Suppressor macrophage treated with lipopolysaccharide for 1 hour (primary cell): ENCODE measurements around the gene KRTAP12-1.
"Not testable (repeated sequence)": the region's sequence is repeated elsewhere in the genome, so short reads cannot be mapped to it uniquely, and the experiment has no call there.

ENCODE experiments used
- DNase-seq, 3 donors: peaks; one replicate each; pipeline ENCODE4 v3.0.0-alpha.2; 2020 to 2022

The KRTAP12-1 gene

GRCh38 chr21:44638506-44639330, 43.2 kb downstream of the KRTAP12-1 start:
- not testable (repeated sequence) for DNase-seq

- DNase-seq = not testable (repeated sequence)
Measured at GRCh38 chr21:44637851-44638348, 44.1 kb downstream of the KRTAP12-1 start.

- DNase-seq = no peak
Measured at GRCh38 chr21:44637018-44637850, 44.7 kb downstream of the KRTAP12-1 start, which contains the start of gene KRTAP10-10. TSS of gene KRTAP10-10 (plus strand) at chr21:44637356. CDS start at chr21:44637418, 62 bp downstream.

- no peak for DNase-seq
Measured at GRCh38 chr21:44636209-44637017, 45.5 kb downstream of the KRTAP12-1 start.

- DNase-seq = no peak
Measured at GRCh38 chr21:44632067-44632466, 49.9 kb downstream of the KRTAP12-1 start.
